SU-DHL-6 (cell line): Measurements from ENCODE around the gene KRT37.
"Not testable (repeated sequence)": the region's sequence is repeated elsewhere in the genome, so short reads cannot be mapped to it uniquely, and the experiment has no call there.

Source experiments
- H2AFZ ChIP-seq: fragments of 200-600 bp; sonication (generic); 2 replicates; pipeline ENCODE4 v1.6.1; 2014; ENCODE audit warnings: low read depth, mild to moderate bottlenecking, moderate library complexity, mixed read lengths, antibody characterized with exemption, low read length; ENCODE audit not compliant: severe bottlenecking
- H3F3A ChIP-seq: fragments of 200-600 bp; shearing (Covaris generic); 2 replicates; pipeline ENCODE4 v1.6.0; 2016; ENCODE audit warnings: antibody characterized with exemption, mild to moderate bottlenecking; ENCODE audit not compliant: insufficient read depth
- H3K27ac ChIP-seq: fragments of 200-600 bp; sonication (generic); 2 replicates; pipeline ENCODE4 v1.5.1; 2016; ENCODE audit warnings: low read depth, mild to moderate bottlenecking, low read length, moderate library complexity, mixed read lengths
- H3K27me3 ChIP-seq: fragments of 200-600 bp; sonication (generic), shearing (Covaris generic); 2 replicates; pipeline ENCODE4 v1.6.0; 2014; ENCODE audit warnings: mild to moderate bottlenecking, low read length
- H3K36me3 ChIP-seq: fragments of 200-600 bp; sonication (generic); 2 replicates; pipeline ENCODE4 v1.6.1; 2014; ENCODE audit warnings: mild to moderate bottlenecking, low read length, mixed read lengths
- H3K4me2 ChIP-seq: fragments of 300-600, 200-600 bp; shearing (Covaris generic), sonication (generic); 2 replicates; pipeline ENCODE4 v1.6.0; 2014; ENCODE audit warnings: low read length, low read depth, mild to moderate bottlenecking; ENCODE audit not compliant: poor library complexity, severe bottlenecking
- H3K4me3 ChIP-seq: fragments of 200-600 bp; sonication (generic); 2 replicates; pipeline ENCODE4 v1.5.1; 2014; ENCODE audit warnings: antibody characterized with exemption, low read length, mild to moderate bottlenecking, mixed read lengths; ENCODE audit not compliant: insufficient read depth, poor library complexity, severe bottlenecking
- H3K79me2 ChIP-seq: fragments of 200-600 bp; sonication (generic); 2 replicates; pipeline ENCODE4 v1.6.1; 2014; ENCODE audit warnings: mild to moderate bottlenecking, low read length, moderate library complexity; ENCODE audit not compliant: insufficient read depth
- H3K9ac ChIP-seq: fragments of 200-600 bp; sonication (generic); 2 replicates; pipeline ENCODE4 v1.7.0; 2014; ENCODE audit warnings: mild to moderate bottlenecking, low read length
- H3K9me2 ChIP-seq: fragments of 200-600 bp; sonication (generic); replicated peaks from 2 replicates; pipeline ENCODE4 v1.6.1; 2014; ENCODE audit warnings: low read length; ENCODE audit not compliant: insufficient read depth
- H3K9me3 ChIP-seq: fragments of 200-600 bp; sonication (generic); 2 replicates; pipeline ENCODE4 v1.6.1; 2014; ENCODE audit warnings: low read length, mixed read lengths; ENCODE audit not compliant: insufficient read depth
- H4K20me1 ChIP-seq: fragments of 200-600 bp; sonication (generic); 2 replicates; pipeline ENCODE4 v1.6.1; 2014; ENCODE audit warnings: low read depth, mild to moderate bottlenecking, antibody characterized with exemption, low read length, moderate library complexity, mixed read lengths
- CTCF ChIP-seq: fragments of 200-600 bp; sonication (generic); IDR thresholded peaks from one replicate; pipeline ENCODE4 v1.5.1; 2017; ENCODE audit warnings: antibody characterized with exemption, mild to moderate bottlenecking, low read length, moderate library complexity; ENCODE audit not compliant: insufficient read depth, poor library complexity, severe bottlenecking
- EZH2phosphoT487 ChIP-seq: fragments of 200-600 bp; sonication (generic), shearing (Covaris generic); conservative IDR thresholded peaks from 2 replicates; pipeline ENCODE4 v1.6.1; 2018; ENCODE audit warnings: mild to moderate bottlenecking, antibody characterized with exemption, low read length, moderate library complexity, mixed read lengths

Gene KRT37

DNA sequence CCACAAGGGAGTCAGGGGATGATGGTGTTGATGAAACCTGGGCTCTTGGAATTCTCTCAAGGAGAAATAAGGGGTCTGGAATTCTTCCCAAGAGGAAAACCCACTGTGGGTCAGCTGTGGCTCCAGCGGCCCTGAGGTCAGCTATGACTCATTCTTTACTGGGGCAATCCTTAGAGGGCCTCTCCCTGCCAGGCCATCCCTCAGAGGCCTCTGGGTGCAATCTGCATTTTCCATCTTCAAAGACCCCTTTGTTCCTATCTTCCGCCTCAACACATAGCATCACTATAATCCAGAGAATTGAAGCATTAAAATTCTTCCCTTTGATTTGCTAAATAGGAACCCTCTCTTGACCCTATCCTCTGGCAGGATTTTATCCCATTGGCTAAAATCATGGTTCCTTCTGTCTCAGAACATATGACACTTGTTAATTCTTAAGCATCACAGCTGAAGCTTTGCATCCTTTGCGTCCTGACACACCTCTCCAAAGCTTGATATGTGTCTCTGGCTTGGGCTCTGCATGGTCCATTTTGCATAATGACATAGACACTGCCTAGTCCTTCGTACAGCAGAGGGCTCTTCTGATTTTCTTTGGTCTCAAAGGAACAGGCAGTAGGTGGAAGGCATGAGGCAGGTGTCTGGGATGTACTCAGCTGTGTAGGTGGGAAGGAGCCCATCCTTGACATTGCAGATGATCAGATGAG lies 4.4 kb upstream of the KRT37 start:
- no peak overlapping the region for H3K9ac ChIP-seq
- no peaks in the 10 kb centered on the region for H3K36me3 ChIP-seq
- no peak overlapping the region for H2AFZ ChIP-seq
- H3K79me2 ChIP-seq: no peaks in the 10 kb centered on the region
- H3F3A ChIP-seq: no peaks in the 10 kb centered on the region
- no peaks in the 10 kb centered on the region for H3K9me3 ChIP-seq
- no peaks in the 10 kb centered on the region for H3K27me3 ChIP-seq
- H3K4me2 ChIP-seq: no peak overlapping the region
- no peak overlapping the region for H3K27ac ChIP-seq
- H3K4me3 ChIP-seq: no peak overlapping the region
- H4K20me1 ChIP-seq: no peaks in the 10 kb centered on the region
- H3K9me2 ChIP-seq: no peaks in the 10 kb centered on the region
- TF ChIP-seq EZH2phosphoT487: no peak

GRCh38 chr17:41422586-41422985 lies 1.8 kb downstream of the KRT37 start:
- H3K9me3 ChIP-seq, H3K36me3 ChIP-seq, H3K27ac ChIP-seq, H3F3A ChIP-seq, H3K79me2 ChIP-seq, H3K9me2 ChIP-seq, H3K9ac ChIP-seq, H3K27me3 ChIP-seq, H4K20me1 ChIP-seq, H2AFZ ChIP-seq, H3K4me2 ChIP-seq, H3K4me3 ChIP-seq: not testable (repeated sequence)

- Histone ChIP-seq H4K20me1 (no peaks in the 10 kb centered on the region), H3K27me3 (no peaks in the 10 kb centered on the region), H3K4me3 (no peak overlapping the region), H3K9me3 (no peaks in the 10 kb centered on the region), H3K79me2 (no peaks in the 10 kb centered on the region), H3K36me3 (no peaks in the 10 kb centered on the region), H3K9me2 (no peaks in the 10 kb centered on the region), H2AFZ (no peak overlapping the region), H3F3A (no peaks in the 10 kb centered on the region), H3K4me2 (no peak overlapping the region), H3K9ac (no peak overlapping the region), H3K27ac (no peak overlapping the region)
- no peak for TF ChIP-seq EZH2phosphoT487
- no peak for TF ChIP-seq CTCF
Observed at GRCh38 chr17:41421617-41422016, 2.8 kb downstream of the KRT37 start.

- Histone ChIP-seq H3K27ac (no peak overlapping the region), H3K9ac (no peak overlapping the region), H3K4me3 (no peak overlapping the region), H2AFZ (no peak overlapping the region), H4K20me1 (no peaks in the 10 kb centered on the region), H3K79me2 (no peaks in the 10 kb centered on the region), H3K36me3 (no peaks in the 10 kb centered on the region), H3K27me3 (no peaks in the 10 kb centered on the region), H3K9me2 (no peaks in the 10 kb centered on the region), H3K9me3 (no peaks in the 10 kb centered on the region), H3F3A (no peaks in the 10 kb centered on the region), H3K4me2 (no peak overlapping the region)
- TF ChIP-seq CTCF: no peak
- TF ChIP-seq EZH2phosphoT487: no peak
Observed at GRCh38 chr17:41421116-41421515, 3.3 kb downstream of the KRT37 start.
